ENCODE results near the gene CRABP1.
"Not testable (repeated sequence)": the region's sequence is repeated elsewhere in the genome, so short reads cannot be mapped to it uniquely, and the experiment has no call there.

The CRABP1 gene

GRCh38 chr15:78369161-78369560 is 29.0 kb downstream of the CRABP1 start:
- TF ChIP-seq CTCF (IDR thresholded peaks at IDR 0.05), result no peak

DNA sequence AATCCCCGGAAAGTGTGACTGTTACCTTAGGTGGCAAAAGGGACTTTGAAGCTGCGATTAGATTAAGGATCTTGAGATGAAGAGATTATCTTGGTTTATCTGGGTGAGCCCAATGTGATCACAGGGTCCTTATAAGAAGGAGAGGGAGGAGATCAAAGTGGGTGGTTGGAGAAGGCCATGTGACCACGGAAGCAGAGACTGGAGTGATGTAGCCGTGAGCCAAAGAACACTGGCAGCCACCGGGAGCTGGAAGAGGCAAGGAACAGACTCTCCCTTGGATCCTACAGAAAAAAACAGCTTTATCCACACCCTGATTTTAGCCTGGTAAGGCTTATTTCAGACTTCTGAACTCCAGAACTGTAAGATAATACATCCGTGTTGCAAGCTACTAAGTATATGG is 29.9 kb downstream of the CRABP1 start:
- peak in 1 of 2 donors; percentile 16 for DNase-seq
- no peaks in the 10 kb centered on the region for H3K36me3 ChIP-seq
- TF ChIP-seq CTCF (IDR thresholded peaks at IDR 0.05), result no peak
- peaks cover 0 to 19% of the 10 kb centered on the region in 2 donors for H3K27me3 ChIP-seq
- H3K27ac ChIP-seq, result no peak overlapping the region
- H3K9me3 ChIP-seq, result no peaks in the 10 kb centered on the region
- intact Hi-C loops (cut with DNase I; ENCODE audit: low total_unique reads), result no loop called here
- H3K4me1 ChIP-seq, result no peaks in the 10 kb centered on the region
- H3K4me3 ChIP-seq, result no peak overlapping the region

More at GRCh38 chr15:78369161-78369560, 29.0 kb downstream of the CRABP1 start:
- peak in 1 of 2 donors; percentile 17 for DNase-seq
- H3K36me3 ChIP-seq, result no peaks in the 10 kb centered on the region
- no peaks in the 10 kb centered on the region for H3K4me1 ChIP-seq
- no peak overlapping the region for H3K27ac ChIP-seq
- intact Hi-C loops (cut with DNase I; ENCODE audit: low total_unique reads), result no loop called here
- H3K4me3 ChIP-seq, result no peak overlapping the region
- H3K27me3 ChIP-seq, result peaks cover 0 to 18% of the 10 kb centered on the region in 2 donors
- H3K9me3 ChIP-seq, result no peaks in the 10 kb centered on the region

DNA sequence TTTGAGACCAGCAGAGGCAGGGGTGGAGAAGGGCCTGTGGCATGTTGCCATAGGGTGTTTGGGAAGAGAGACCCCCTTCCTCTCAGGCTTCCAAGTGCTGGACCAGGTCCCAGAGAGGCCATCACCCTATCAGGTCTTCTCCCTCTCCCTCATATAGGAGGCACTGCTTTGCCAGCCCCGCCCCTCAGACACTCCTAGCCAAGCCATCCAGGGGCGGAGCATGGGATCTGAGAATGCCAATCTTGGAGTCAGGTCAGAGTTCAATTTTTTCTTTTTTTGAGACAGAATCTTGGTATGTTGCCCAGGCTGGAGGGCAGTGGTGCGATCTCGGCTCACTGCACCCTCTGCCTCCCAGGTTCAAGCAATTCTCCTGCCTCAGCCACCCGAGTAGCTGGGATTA is 32.7 kb downstream of the CRABP1 start:
- Histone ChIP-seq H3K4me3 (no peak overlapping the region), H3K27ac (no peak overlapping the region)
- DNase-seq, result peak in 1 of 2 donors; percentile 52

GRCh38 chr15:78374436-78375393 is 34.6 kb downstream of the CRABP1 start:
- H3K9me3 ChIP-seq, result no peaks in the 10 kb centered on the region
- H3K4me3 ChIP-seq, result no peak overlapping the region
- H3K27me3 ChIP-seq, result peaks cover 0 to 9% of the 10 kb centered on the region in 2 donors
- intact Hi-C loops (cut with DNase I; ENCODE audit: low total_unique reads), result no loop called here
- no peak overlapping the region for H3K27ac ChIP-seq
- DNase-seq, result peak in 1 of 2 donors; percentile 54
- no peaks in the 10 kb centered on the region for H3K36me3 ChIP-seq
- no peaks in the 10 kb centered on the region for H3K4me1 ChIP-seq
- TF ChIP-seq CTCF (IDR thresholded peaks at IDR 0.05), result no peak

More for the DNA sequence above, 32.7 kb downstream of the CRABP1 start:
- Histone ChIP-seq H3K27me3 (peaks cover 0 to 9% of the 10 kb centered on the region in 2 donors), H3K9me3 (no peaks in the 10 kb centered on the region), H3K36me3 (no peaks in the 10 kb centered on the region), H3K4me1 (no peaks in the 10 kb centered on the region)
- no peak for TF ChIP-seq CTCF (IDR thresholded peaks at IDR 0.05)
- intact Hi-C loops (cut with DNase I; ENCODE audit: low total_unique reads), result no loop called here

GRCh38 chr15:78380143-78380542 is 40.0 kb downstream of the CRABP1 start:
- H3K27ac ChIP-seq; H3K4me1 ChIP-seq; H3K36me3 ChIP-seq; DNase-seq; intact Hi-C loops (cut with DNase I; ENCODE audit: low total_unique reads); H3K4me3 ChIP-seq; H3K9me3 ChIP-seq: not testable (repeated sequence)
- H3K27me3 ChIP-seq, result peaks cover 0 to 19% of the 10 kb centered on the region in 2 donors
